GM23338 (cell line): Measurements from ENCODE around the gene OCA2. TPM values are rescaled to one million over a fixed set of nuclear protein-coding genes. Genes with fewer than 3 reads are reported as not detected.

Source experiments
- ATAC-seq: fragments of 200-7000 bp; cut with Tn5 transposase; 3 replicates; pipeline ENCODE4 v1.9.1; 2020
- DNase-seq: peaks from one replicate; pipeline ENCODE4 v3.0.0-alpha.2; 2015; ENCODE audit warnings: low spot score
- H2AFZ ChIP-seq: fragments of 200-600 bp; sonication (generic); 2 replicates; pipeline ENCODE4 v1.8.0; 2016; ENCODE audit warnings: antibody characterized with exemption, mild to moderate bottlenecking, moderate library complexity
- H3F3A ChIP-seq: fragments of 200-600 bp; sonication (generic); replicated peaks from 2 replicates; pipeline ENCODE4 v1.8.0; 2017; ENCODE audit warnings: antibody characterized with exemption, mixed run types, low read depth
- H3K27ac ChIP-seq: fragments of 200-600 bp; sonication (generic); 2 replicates; pipeline ENCODE4 v1.6.1; 2016; ENCODE audit warnings: low read depth
- H3K27me3 ChIP-seq: fragments of 200-600 bp; sonication (generic); 2 replicates; pipeline ENCODE4 v1.8.0; 2016; ENCODE audit warnings: mild to moderate bottlenecking, mixed run types, moderate library complexity; ENCODE audit not compliant: insufficient read depth
- H3K36me3 ChIP-seq: fragments of 200-600 bp; sonication (generic); 2 replicates; pipeline ENCODE4 v1.8.0; 2016; ENCODE audit warnings: mild to moderate bottlenecking; ENCODE audit not compliant: insufficient read depth
- H3K4me1 ChIP-seq: fragments of 200-600 bp; sonication (generic); 2 replicates; pipeline ENCODE4 v1.8.0; 2016; ENCODE audit warnings: mild to moderate bottlenecking, moderate library complexity; ENCODE audit not compliant: insufficient read depth
- H3K4me2 ChIP-seq: fragments of 200-600 bp; sonication (generic); 2 replicates; pipeline ENCODE4 v1.7.1; 2017; ENCODE audit warnings: mixed run types
- H3K4me3 ChIP-seq: fragments of 200-600 bp; sonication (generic); 2 replicates; pipeline ENCODE4 v1.6.1; 2016; ENCODE audit warnings: mixed run types
- H3K79me2 ChIP-seq: fragments of 200-600 bp; sonication (generic); replicated peaks from 2 replicates; pipeline ENCODE4 v1.8.0; 2017; ENCODE audit warnings: mild to moderate bottlenecking; ENCODE audit not compliant: insufficient read depth
- H3K9me2 ChIP-seq: fragments of 200-600 bp; sonication (generic); 2 replicates; pipeline ENCODE4 v1.8.0; 2017; ENCODE audit not compliant: insufficient read depth
- H4K20me1 ChIP-seq: fragments of 200-600 bp; sonication (generic); replicated peaks from 2 replicates; pipeline ENCODE4 v1.8.0; 2017; ENCODE audit warnings: mild to moderate bottlenecking; ENCODE audit not compliant: insufficient read depth
- H3K27ac Mint-ChIP-seq: 2 replicates; pipeline ENCODE4 v1.8.0; 2020; ENCODE audit warnings: inconsistent platforms, mild to moderate bottlenecking, moderate library complexity, mixed read lengths
- H3K27me3 Mint-ChIP-seq: 3 replicates; pipeline ENCODE4 v1.8.0; 2022; ENCODE audit warnings: low read depth, mild to moderate bottlenecking, moderate library complexity, mixed read lengths, inconsistent platforms; ENCODE audit not compliant: insufficient read depth, poor library complexity
- H3K36me3 Mint-ChIP-seq: 3 replicates; pipeline ENCODE4 v1.8.0; 2021; ENCODE audit warnings: low read depth, mild to moderate bottlenecking, inconsistent platforms, moderate library complexity, mixed read lengths
- H3K4me1 Mint-ChIP-seq: 3 replicates; pipeline ENCODE4 v1.8.0; 2020; ENCODE audit warnings: mild to moderate bottlenecking, inconsistent platforms, mixed read lengths
- H3K4me3 Mint-ChIP-seq: 3 replicates; pipeline ENCODE4 v1.8.0; 2021; ENCODE audit warnings: moderate library complexity, mild to moderate bottlenecking, inconsistent platforms, mixed read lengths
- H3K9me3 Mint-ChIP-seq: 3 replicates; pipeline ENCODE4 v1.8.0; 2020; ENCODE audit warnings: moderate library complexity, mild to moderate bottlenecking, inconsistent platforms, mixed read lengths
- CREB1 ChIP-seq: fragments of 250-450 bp; sonication (Bioruptor Pico); IDR thresholded peaks from 2 replicates; pipeline ENCODE4 v1.5.0; 2020; ENCODE audit warnings: low read depth, mild to moderate bottlenecking, moderate library complexity
- ETS1 ChIP-seq: IDR thresholded peaks from 2 replicates; pipeline ENCODE4 v1.6.1; 2016; ENCODE audit warnings: antibody characterized with exemption
- EZH2 ChIP-seq: fragments of 200-600 bp; sonication (generic); IDR thresholded peaks from one replicate; pipeline ENCODE4 v1.8.0; 2017; ENCODE audit warnings: antibody characterized with exemption, mild to moderate bottlenecking, low read depth; ENCODE audit not compliant: unreplicated experiment
- EZH2phosphoT487 ChIP-seq: fragments of 200-600 bp; sonication (generic); IDR thresholded peaks from one replicate; pipeline ENCODE4 v1.8.1; 2018; ENCODE audit warnings: antibody characterized with exemption; ENCODE audit not compliant: unreplicated experiment
- JUNB ChIP-seq: IDR thresholded peaks from one replicate; pipeline ENCODE4 v1.6.1; 2016; ENCODE audit warnings: antibody characterized with exemption; ENCODE audit not compliant: unreplicated experiment
- NANOG ChIP-seq: IDR thresholded peaks from 2 replicates; pipeline ENCODE4 v1.6.1; 2016; ENCODE audit warnings: antibody characterized with exemption, borderline replicate concordance
- POLR2AphosphoS5 ChIP-seq: IDR thresholded peaks from 2 replicates; pipeline ENCODE4 v1.6.1; 2016; ENCODE audit warnings: antibody characterized with exemption, low read depth
- REST ChIP-seq: IDR thresholded peaks from one replicate; pipeline ENCODE4 v1.6.1; 2018; ENCODE audit warnings: antibody characterized with exemption; ENCODE audit not compliant: unreplicated experiment
- STAT1 ChIP-seq: IDR thresholded peaks from one replicate; pipeline ENCODE4 v1.6.1; 2016; ENCODE audit warnings: antibody characterized with exemption; ENCODE audit not compliant: unreplicated experiment
- ZNF114 ChIP-seq: fragments of 250-450 bp; sonication (Bioruptor Pico); IDR thresholded peaks from 2 replicates; pipeline ENCODE4 v1.5.0; 2020; ENCODE audit warnings: mild to moderate bottlenecking, moderate library complexity
- ZNF331 ChIP-seq: fragments of 250-450 bp; sonication (Bioruptor Pico); IDR thresholded peaks from 2 replicates; pipeline ENCODE4 v1.5.0; 2020; ENCODE audit warnings: low read depth, mild to moderate bottlenecking, moderate library complexity
- polyA plus RNA-seq: library from polyadenylated mRNA; unstranded; fragments of >200 nt; fragmentation: Nextera tagmentation; extraction: Ambion mirVana; gene quantifications from 2 replicates; pipeline ENCODE4 v1.2.1, GENCODE V29; 2016
- total RNA-seq: library from RNA; depleted of rRNA; stranded (reverse); fragments of >200 nt; shearing (Covaris generic); gene quantifications from 2 replicates; pipeline ENCODE4 v1.2.3, GENCODE V29; 2014
- TF ChIP-seq, protein P1 (sequence below): fragments of 250-450 bp; sonication (Bioruptor Pico); IDR thresholded peaks from 2 replicates; pipeline ENCODE4 v1.5.0; 2020; ENCODE audit warnings: mild to moderate bottlenecking, moderate library complexity

The OCA2 gene
- total and polyA plus RNA-seq, 2 experiments from 2014 or later = 0.40 to 0.69 TPM

DNA sequence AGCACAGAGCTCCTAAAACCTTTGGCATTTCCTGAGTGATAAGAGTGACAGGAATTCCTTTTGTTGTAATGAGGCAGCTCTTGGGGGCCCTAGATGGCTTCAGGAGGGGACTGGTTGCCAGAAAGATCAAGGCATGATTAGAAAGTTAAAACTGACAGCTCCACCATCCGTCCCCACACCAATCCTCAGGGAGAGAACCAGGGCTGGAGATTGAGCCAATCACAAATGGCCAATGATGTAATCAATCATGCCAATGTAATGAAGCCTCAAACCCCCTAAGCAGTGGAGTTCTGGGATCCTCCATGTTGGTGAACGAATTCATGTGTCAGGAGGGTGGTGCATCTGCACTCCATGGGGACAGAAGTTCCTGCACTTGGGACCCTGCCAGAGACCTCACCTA is 265.1 kb downstream of the OCA2 start:
- H3K27me3 Mint-ChIP-seq = peaks cover 7% of the 10 kb centered on the region
- ATAC-seq (no peak), DNase-seq (no peak)
- Histone ChIP-seq H3K36me3 (no peaks in the 10 kb centered on the region), H3K4me2 (no peak overlapping the region), H3K4me1 (no peaks in the 10 kb centered on the region), H3K9me2 (peaks cover 2% of the 10 kb centered on the region; the same call in 1 of the 2 replicates), H3K79me2 (no peaks in the 10 kb centered on the region), H3K27me3 (no peaks in the 10 kb centered on the region), H3K27ac (no peak overlapping the region), H3F3A (no peaks in the 10 kb centered on the region), H4K20me1 (no peaks in the 10 kb centered on the region), H3K4me3 (no peak overlapping the region), H2AFZ (peak overlapping the region; percentile 18; the same call in 1 of the 2 replicates)
- TF ChIP-seq EZH2phosphoT487 = no peak
- TF ChIP-seq ZNF114 (CRISPR knock-in tag) = no peak
- TF ChIP-seq, protein P1, sequence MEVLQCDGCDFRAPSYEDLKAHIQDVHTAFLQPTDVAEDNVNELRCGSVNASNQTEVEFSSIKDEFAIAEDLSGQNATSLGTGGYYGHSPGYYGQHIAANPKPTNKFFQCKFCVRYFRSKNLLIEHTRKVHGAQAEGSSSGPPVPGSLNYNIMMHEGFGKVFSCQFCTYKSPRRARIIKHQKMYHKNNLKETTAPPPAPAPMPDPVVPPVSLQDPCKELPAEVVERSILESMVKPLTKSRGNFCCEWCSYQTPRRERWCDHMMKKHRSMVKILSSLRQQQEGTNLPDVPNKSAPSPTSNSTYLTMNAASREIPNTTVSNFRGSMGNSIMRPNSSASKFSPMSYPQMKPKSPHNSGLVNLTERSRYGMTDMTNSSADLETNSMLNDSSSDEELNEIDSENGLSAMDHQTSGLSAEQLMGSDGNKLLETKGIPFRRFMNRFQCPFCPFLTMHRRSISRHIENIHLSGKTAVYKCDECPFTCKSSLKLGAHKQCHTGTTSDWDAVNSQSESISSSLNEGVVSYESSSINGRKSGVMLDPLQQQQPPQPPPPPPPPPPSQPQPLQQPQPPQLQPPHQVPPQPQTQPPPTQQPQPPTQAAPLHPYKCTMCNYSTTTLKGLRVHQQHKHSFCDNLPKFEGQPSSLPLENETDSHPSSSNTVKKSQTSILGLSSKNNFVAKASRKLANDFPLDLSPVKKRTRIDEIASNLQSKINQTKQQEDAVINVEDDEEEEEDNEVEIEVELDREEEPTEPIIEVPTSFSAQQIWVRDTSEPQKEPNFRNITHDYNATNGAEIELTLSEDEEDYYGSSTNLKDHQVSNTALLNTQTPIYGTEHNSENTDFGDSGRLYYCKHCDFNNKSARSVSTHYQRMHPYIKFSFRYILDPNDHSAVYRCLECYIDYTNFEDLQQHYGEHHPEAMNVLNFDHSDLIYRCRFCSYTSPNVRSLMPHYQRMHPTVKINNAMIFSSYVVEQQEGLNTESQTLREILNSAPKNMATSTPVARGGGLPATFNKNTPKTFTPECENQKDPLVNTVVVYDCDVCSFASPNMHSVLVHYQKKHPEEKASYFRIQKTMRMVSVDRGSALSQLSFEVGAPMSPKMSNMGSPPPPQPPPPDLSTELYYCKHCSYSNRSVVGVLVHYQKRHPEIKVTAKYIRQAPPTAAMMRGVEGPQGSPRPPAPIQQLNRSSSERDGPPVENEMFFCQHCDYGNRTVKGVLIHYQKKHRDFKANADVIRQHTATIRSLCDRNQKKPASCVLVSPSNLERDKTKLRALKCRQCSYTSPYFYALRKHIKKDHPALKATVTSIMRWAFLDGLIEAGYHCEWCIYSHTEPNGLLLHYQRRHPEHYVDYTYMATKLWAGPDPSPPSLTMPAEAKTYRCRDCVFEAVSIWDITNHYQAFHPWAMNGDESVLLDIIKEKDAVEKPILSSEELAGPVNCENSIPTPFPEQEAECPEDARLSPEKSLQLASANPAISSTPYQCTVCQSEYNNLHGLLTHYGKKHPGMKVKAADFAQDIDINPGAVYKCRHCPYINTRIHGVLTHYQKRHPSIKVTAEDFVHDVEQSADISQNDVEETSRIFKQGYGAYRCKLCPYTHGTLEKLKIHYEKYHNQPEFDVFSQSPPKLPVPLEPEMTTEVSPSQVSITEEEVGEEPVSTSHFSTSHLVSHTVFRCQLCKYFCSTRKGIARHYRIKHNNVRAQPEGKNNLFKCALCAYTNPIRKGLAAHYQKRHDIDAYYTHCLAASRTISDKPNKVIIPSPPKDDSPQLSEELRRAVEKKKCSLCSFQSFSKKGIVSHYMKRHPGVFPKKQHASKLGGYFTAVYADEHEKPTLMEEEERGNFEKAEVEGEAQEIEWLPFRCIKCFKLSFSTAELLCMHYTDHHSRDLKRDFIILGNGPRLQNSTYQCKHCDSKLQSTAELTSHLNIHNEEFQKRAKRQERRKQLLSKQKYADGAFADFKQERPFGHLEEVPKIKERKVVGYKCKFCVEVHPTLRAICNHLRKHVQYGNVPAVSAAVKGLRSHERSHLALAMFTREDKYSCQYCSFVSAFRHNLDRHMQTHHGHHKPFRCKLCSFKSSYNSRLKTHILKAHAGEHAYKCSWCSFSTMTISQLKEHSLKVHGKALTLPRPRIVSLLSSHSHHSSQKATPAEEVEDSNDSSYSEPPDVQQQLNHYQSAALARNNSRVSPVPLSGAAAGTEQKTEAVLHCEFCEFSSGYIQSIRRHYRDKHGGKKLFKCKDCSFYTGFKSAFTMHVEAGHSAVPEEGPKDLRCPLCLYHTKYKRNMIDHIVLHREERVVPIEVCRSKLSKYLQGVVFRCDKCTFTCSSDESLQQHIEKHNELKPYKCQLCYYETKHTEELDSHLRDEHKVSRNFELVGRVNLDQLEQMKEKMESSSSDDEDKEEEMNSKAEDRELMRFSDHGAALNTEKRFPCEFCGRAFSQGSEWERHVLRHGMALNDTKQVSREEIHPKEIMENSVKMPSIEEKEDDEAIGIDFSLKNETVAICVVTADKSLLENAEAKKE (CRISPR knock-in tag) = no peak
- no peak for TF ChIP-seq ETS1
- TF ChIP-seq STAT1 = no peak
- TF ChIP-seq REST = no peak
- TF ChIP-seq POLR2AphosphoS5 = no peak
- no peak for TF ChIP-seq ZNF331
- no peak for TF ChIP-seq NANOG
- no peak for TF ChIP-seq JUNB
- TF ChIP-seq EZH2 = no peak
- no peak for TF ChIP-seq CREB1
- H3K9me3 Mint-ChIP-seq = no peaks in the 10 kb centered on the region
- no peaks in the 10 kb centered on the region; the same call in 2 of the 3 replicates for H3K36me3 Mint-ChIP-seq
- no peak overlapping the region for H3K27ac Mint-ChIP-seq
- no peak overlapping the region for H3K4me3 Mint-ChIP-seq
- peaks cover 3% of the 10 kb centered on the region; the same call in 1 of the 3 replicates for H3K4me1 Mint-ChIP-seq
